Stimulated activated CD4-positive, alpha-beta T cell treated with anti-CD3 and anti-CD28 coated beads, Interleukin-2, amount 100 ng/mL, for 24 hours (primary cell): ENCODE data around the gene JARID2.
"Not testable (repeated sequence)": the region's sequence is repeated elsewhere in the genome, so short reads cannot be mapped to it uniquely, and the experiment has no call there.

ENCODE experiments used
- DNase-seq, 2 donors: peaks; one replicate each; pipeline ENCODE4 v3.0.0-alpha.2; 2020

The JARID2 gene

GRCh38 chr6:15265787-15266186, 19.9 kb downstream of the JARID2 start:
- DNase-seq, result no peak

- no peak for DNase-seq
These were observed 20.6 kb downstream of the JARID2 start for GRCh38 chr6:15266423-15266996.

GRCh38 chr6:15267221-15267620, 21.4 kb downstream of the JARID2 start:
- no peak for DNase-seq

- no peak for DNase-seq
These were observed 22.5 kb downstream of the JARID2 start for GRCh38 chr6:15268137-15268908.

GRCh38 chr6:15269011-15269410, 23.1 kb downstream of the JARID2 start:
- no peak for DNase-seq

- no peak for DNase-seq
These were observed 23.8 kb downstream of the JARID2 start for GRCh38 chr6:15269619-15270018.

- DNase-seq, result no peak
These were observed 24.5 kb downstream of the JARID2 start for GRCh38 chr6:15270402-15270801.

GRCh38 chr6:15272562-15272961, 26.7 kb downstream of the JARID2 start:
- no peak for DNase-seq

- no peak for DNase-seq
These were observed 29.0 kb downstream of the JARID2 start for GRCh38 chr6:15274692-15275387.

GRCh38 chr6:15276036-15276985, 30.4 kb downstream of the JARID2 start:
- DNase-seq, result no peak

- DNase-seq, result no peak
These were observed 33.3 kb downstream of the JARID2 start for GRCh38 chr6:15279047-15279661.

GRCh38 chr6:15280028-15280427, 34.2 kb downstream of the JARID2 start:
- no peak for DNase-seq

GRCh38 chr6:15280961-15281360, 35.1 kb downstream of the JARID2 start:
- no peak for DNase-seq

- no peak for DNase-seq
These were observed 36.5 kb downstream of the JARID2 start for GRCh38 chr6:15282334-15282733.

GRCh38 chr6:15283986-15284361, 38.1 kb downstream of the JARID2 start:
- DNase-seq, result no peak

GRCh38 chr6:15284743-15285142, 38.9 kb downstream of the JARID2 start:
- no peak for DNase-seq

GRCh38 chr6:15285682-15286294, 39.9 kb downstream of the JARID2 start:
- no peak for DNase-seq

GRCh38 chr6:15287670-15288375, 42.0 kb downstream of the JARID2 start:
- no peak for DNase-seq

GRCh38 chr6:15288856-15289255, 43.0 kb downstream of the JARID2 start:
- DNase-seq, result no peak

- DNase-seq, result not testable (repeated sequence)
These were observed 43.6 kb downstream of the JARID2 start for GRCh38 chr6:15289456-15289855.

GRCh38 chr6:15290067-15290680, 44.3 kb downstream of the JARID2 start:
- DNase-seq, result no peak
